ENCODE data around the gene BCL7B. TPM values are rescaled to one million over a fixed set of nuclear protein-coding genes. Genes with fewer than 3 reads are reported as not detected.
"Not testable (repeated sequence)": the region's sequence is repeated elsewhere in the genome, so short reads cannot be mapped to it uniquely, and the experiment has no call there.

Gene BCL7B
- total RNA-seq, 2 donors from 2014 or later, result 64.7 to 71.6 TPM

DNA sequence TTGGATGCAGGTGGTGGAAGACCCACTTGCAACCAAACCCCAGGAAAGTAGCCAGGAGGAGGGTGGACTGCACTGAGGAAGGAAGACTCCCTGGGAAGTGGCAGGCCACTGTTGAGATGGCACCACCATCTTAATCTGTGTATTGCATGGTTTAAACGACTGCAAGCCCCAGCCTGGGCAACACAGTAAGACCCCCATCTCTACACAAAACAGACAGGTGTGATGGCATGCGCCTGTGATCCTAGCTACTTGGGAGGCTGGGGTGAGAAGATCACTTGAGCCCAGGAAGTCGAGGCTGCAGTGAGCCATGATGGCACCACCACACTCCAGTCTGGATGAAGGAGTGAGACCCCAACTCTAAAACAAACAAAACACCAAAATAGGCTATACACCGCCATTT, 9.7 kb upstream of the BCL7B start:
- Mint-ChIP-seq H3K4me1 (ENCODE audit: low read depth) (peaks cover 37% of the 10 kb centered on the region), H3K9me3 (no peaks in the 10 kb centered on the region), H3K27me3 (ENCODE audit: low read depth) (no peaks in the 10 kb centered on the region), H3K27ac (no peak overlapping the region), H3K36me3 (ENCODE audit: insufficient read depth in 2 of 2) (peaks cover 5 to 16% of the 10 kb centered on the region in 2 donors), H3K4me3 (no peak overlapping the region)
- no peak for DNase-seq
- ATAC-seq (replicated peaks in 1 of 2), result no peak

DNA sequence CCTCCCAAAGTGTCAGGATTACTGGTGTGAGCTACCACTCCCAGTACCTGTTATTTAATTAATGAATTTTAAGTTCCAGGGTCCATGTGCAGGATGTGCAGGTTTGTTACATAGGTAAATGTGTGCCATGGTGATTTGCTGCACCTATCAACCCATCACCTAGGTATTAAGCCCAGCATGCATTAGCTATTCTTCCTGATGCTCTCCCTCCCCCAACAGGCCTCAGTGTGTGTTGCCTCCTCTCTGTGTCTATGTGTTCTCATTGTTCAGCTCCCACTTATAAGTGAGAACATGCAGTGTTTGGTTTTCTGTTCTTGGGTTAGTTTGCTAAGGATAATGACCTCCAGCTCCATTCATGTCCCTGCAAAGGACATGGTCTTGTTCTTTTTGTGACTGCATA, 8.9 kb upstream of the BCL7B start:
- H3K36me3 Mint-ChIP-seq (ENCODE audit: insufficient read depth in 2 of 2), result peaks cover 5 to 16% of the 10 kb centered on the region in 2 donors
- not testable (repeated sequence) for H3K9me3 Mint-ChIP-seq; H3K27me3 Mint-ChIP-seq (ENCODE audit: low read depth); H3K27ac Mint-ChIP-seq; ATAC-seq (replicated peaks in 1 of 2); DNase-seq
- peak overlapping the region; percentile 50 to 70 for H3K4me3 Mint-ChIP-seq
- H3K4me1 Mint-ChIP-seq (ENCODE audit: low read depth), result peaks cover 37% of the 10 kb centered on the region

DNA sequence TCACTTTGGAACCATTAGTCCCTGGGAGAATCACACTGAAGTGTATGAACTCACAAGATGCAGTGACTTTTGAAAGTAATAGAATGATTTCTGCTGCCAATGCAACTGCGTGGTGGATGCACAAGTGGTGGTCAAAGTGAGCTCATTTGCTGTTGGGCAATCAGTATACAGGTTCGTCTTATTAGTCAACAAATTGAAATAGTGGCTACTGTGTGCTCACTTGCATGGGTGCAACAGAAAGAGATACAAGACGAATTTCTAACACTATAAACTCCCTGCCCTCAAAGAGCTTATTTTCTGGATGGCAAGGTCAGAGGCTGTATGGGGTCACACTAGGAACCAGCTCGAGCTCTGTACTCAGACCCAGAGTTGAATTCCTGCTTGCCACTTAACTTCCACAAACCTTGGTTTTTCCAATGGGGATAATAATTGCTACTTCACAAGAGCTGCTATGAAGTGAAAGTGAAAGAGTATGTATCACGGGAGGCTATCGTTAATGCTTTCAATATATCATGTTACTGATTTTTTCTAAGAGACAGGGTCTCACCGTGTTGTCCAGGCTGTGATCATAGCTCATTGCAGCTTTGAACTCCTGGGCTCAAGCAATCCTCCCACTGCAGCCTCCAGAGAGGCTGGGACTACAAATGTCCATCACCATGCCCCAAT, 8.3 kb upstream of the BCL7B start:
- H3K4me1 Mint-ChIP-seq (ENCODE audit: low read depth), result peaks cover 37% of the 10 kb centered on the region
- H3K4me3 Mint-ChIP-seq, result peak overlapping the region; percentile 50 to 70
- H3K9me3 Mint-ChIP-seq, result no peaks in the 10 kb centered on the region
- peak in 1 of 2 donors; percentile 31 for ATAC-seq (replicated peaks in 1 of 2)
- no peaks in the 10 kb centered on the region for H3K27me3 Mint-ChIP-seq (ENCODE audit: low read depth)
- no peak for DNase-seq
- H3K27ac Mint-ChIP-seq, result no peak overlapping the region
- H3K36me3 Mint-ChIP-seq (ENCODE audit: insufficient read depth in 2 of 2), result peaks cover 5 to 12% of the 10 kb centered on the region in 2 donors

DNA sequence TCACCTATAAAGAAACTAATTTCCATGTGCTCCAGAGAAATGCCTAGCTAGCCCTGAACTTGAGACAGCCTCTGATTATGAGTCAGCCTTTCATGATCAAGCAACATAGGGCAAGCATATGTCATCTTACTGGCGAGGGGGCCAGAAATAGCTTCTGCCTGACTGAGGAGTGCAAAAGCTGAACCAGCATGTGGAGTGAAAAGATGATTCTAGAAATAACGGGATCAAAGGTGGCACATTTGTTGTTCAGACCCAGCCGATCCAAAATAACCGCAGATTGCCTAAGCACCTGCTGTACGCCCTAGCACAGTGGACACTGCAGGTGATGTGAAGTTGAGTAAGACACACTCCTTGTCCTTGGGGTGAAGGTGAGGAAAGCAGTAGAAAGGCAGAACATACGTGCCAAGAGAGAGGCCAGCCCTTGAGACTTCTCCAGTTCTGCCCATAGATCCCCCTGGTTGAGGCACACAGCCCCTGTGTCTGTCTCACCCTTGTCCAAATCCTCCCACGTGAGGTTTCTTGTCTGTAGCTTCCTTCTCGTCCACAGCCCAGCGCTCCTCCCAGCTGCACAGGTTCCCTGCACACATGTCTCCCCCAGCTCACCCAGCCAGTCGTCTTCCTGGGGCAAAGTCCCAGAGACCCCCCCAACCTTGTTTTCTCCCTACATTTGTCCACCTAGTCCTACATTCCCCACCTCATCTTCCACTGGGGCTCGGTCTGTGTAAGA, 2.8 kb upstream of the BCL7B start:
- H3K4me1 Mint-ChIP-seq (ENCODE audit: low read depth), result peaks cover 39% of the 10 kb centered on the region
- no peaks in the 10 kb centered on the region for H3K27me3 Mint-ChIP-seq (ENCODE audit: low read depth)
- H3K9me3 Mint-ChIP-seq, result no peaks in the 10 kb centered on the region
- no peak overlapping the region for H3K27ac Mint-ChIP-seq
- peaks cover 2 to 3% of the 10 kb centered on the region in 2 donors for H3K36me3 Mint-ChIP-seq (ENCODE audit: insufficient read depth in 2 of 2)
- peak overlapping the region in 1 of 2 donors; percentile 5 for H3K4me3 Mint-ChIP-seq
- ATAC-seq (replicated peaks in 1 of 2) (peak in 1 of 2 donors; percentile 23), DNase-seq (peak; percentile 25 to 29)

DNA sequence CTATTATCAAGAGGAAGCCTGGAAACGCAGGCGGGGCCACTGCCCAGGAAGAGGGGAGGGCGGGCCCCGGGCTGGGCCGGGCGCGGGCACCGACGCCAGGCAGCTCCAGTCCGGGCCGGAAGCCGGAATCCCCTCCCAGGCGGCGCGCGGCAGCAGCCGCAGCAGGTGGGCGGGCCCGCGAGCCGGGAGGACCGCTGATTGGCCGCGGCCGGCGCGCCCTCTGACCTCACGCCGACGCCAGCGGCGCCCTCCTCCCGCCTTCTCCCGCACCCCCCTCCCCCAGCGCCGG, 438 bp downstream of the BCL7B start:
- Mint-ChIP-seq H3K4me3 (peak overlapping the region; percentile 92 to 95), H3K9me3 (no peaks in the 10 kb centered on the region), H3K27me3 (ENCODE audit: low read depth) (no peaks in the 10 kb centered on the region), H3K4me1 (ENCODE audit: low read depth) (peaks cover 45% of the 10 kb centered on the region), H3K36me3 (ENCODE audit: insufficient read depth in 2 of 2) (peaks cover 4 to 7% of the 10 kb centered on the region in 2 donors), H3K27ac (peak overlapping the region; percentile 91)
- DNase-seq (peak; percentile 94 to 96), ATAC-seq (replicated peaks in 1 of 2) (peak; percentile 93)

DNA sequence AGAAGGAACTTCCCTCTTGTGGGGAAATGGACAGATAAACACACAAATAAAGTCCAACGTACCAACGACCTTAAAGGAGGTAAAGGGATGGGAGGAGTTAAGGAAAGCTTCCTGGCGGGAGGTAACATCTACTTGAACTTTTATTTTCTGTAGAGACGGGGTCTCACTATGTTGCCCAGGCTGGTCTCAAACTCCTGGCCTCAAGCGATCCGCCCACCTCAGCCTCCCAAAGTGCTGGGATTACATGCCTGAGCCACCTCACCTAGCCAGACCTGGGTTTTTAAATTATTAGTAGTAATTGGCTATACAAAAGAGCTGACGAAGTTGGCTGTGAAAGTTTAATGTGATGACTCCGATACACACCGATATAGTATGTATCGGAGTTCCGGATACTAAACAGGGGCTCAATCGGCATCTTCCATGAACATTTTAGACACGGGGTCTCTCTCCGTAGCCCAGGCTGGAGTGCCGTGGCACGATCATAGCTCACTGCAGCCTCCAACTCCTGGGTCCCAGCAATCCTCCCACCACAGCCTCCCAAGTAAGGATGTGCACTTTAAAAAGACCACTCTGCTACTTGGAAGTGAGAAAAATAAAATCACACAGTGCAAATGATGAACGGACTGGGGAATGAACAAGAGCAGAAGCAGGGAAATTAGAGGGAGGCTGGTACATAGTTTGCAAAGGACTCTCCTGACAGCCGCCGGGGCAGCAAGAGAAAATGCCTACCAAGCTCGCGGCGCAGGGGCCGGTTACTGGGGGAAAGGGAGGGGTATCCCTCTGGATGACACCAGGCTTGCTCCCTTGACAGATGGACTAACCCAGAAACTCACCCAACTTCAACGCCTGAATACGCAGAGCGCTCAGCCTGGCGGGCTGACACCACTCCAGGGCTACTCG, 1.0 kb downstream of the BCL7B start:
- H3K27me3 Mint-ChIP-seq (ENCODE audit: low read depth), result no peaks in the 10 kb centered on the region
- H3K36me3 Mint-ChIP-seq (ENCODE audit: insufficient read depth in 2 of 2), result peaks cover 5 to 8% of the 10 kb centered on the region in 2 donors
- ATAC-seq (replicated peaks in 1 of 2) (no peak), DNase-seq (no peak)
- H3K27ac Mint-ChIP-seq, result peak overlapping the region; percentile 92
- peaks cover 45% of the 10 kb centered on the region for H3K4me1 Mint-ChIP-seq (ENCODE audit: low read depth)
- H3K4me3 Mint-ChIP-seq, result peak overlapping the region; percentile 92 to 95
- no peaks in the 10 kb centered on the region for H3K9me3 Mint-ChIP-seq

DNA sequence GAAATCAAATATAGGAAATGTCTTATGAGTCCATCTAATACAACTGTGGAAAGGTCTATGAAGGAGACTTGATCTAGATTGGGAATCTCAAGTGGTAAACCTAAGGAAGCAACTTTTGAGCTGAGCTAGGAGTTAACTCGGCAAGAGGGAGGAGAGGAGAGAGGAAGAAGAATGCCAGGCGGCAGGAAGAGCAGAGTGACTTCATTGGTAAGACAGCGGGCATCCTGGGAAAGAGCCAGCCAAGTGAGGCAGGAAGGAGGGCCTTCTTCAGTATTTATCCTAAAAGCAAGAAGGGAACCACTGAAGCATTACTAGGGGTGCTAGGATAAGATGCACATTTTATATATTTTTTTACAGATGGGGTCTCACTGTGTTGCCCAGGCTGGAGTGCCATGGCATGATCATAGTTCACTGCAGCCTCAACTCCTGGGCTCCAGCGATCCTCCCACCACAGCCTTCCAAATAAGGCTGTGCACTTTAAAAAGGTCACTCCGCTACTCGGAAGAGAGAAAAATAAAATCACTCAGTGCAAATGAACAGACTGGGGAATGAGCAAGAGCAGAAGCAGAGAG, 2.0 kb downstream of the BCL7B start:
- H3K4me3 Mint-ChIP-seq, result peak overlapping the region; percentile 92 to 95
- no peaks in the 10 kb centered on the region for H3K27me3 Mint-ChIP-seq (ENCODE audit: low read depth)
- DNase-seq (no peak), ATAC-seq (replicated peaks in 1 of 2) (no peak)
- H3K36me3 Mint-ChIP-seq (ENCODE audit: insufficient read depth in 2 of 2), result peaks cover 5 to 8% of the 10 kb centered on the region in 2 donors
- H3K9me3 Mint-ChIP-seq, result no peaks in the 10 kb centered on the region
- H3K27ac Mint-ChIP-seq, result peak overlapping the region; percentile 92
- peaks cover 44% of the 10 kb centered on the region for H3K4me1 Mint-ChIP-seq (ENCODE audit: low read depth)

DNA sequence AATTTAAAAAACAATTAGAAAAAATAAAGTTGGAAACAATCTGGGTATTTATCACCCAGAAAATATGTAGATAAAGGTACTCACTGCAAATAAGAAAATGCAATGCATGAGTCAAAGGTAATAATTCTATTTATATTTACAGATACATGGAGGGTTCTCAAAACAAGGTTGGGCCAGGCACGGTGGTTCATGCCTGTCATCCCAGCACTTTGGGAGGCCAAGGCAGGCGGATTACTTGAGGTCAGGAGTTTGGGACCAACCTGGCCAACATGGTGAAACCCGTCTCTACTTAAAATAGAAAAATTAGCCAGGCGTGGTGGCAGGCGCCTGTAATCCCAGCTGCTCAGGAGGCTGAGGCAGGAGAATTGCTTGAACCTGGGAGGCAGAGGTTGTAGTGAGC, 7.4 kb downstream of the BCL7B start:
- DNase-seq; H3K4me3 Mint-ChIP-seq; H3K27me3 Mint-ChIP-seq (ENCODE audit: low read depth); H3K27ac Mint-ChIP-seq; ATAC-seq (replicated peaks in 1 of 2); H3K9me3 Mint-ChIP-seq: not testable (repeated sequence)
- H3K36me3 Mint-ChIP-seq (ENCODE audit: insufficient read depth in 2 of 2), result peaks cover 10 to 16% of the 10 kb centered on the region in 2 donors
- H3K4me1 Mint-ChIP-seq (ENCODE audit: low read depth), result peaks cover 42% of the 10 kb centered on the region

DNA sequence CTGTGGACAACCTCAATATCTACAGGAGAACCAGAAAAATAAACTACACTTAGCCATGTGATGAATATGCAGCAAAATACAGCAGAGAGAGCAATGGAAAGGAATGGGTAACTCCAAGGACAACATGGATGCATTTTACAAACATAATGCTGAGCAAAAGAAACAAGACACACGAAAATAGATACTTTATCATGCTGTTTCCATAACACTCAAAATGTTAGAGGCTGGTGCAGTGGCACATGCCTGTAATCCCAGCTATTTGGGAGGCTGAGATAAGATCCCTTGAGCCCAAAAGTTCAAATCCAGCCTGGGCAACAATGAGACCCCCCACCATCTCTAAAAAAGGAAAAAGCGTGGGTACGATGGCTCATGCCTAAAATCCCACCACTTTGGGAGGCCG, 8.3 kb downstream of the BCL7B start:
- Mint-ChIP-seq H3K4me3 (no peak overlapping the region), H3K36me3 (ENCODE audit: insufficient read depth in 2 of 2) (peaks cover 9 to 15% of the 10 kb centered on the region in 2 donors), H3K27me3 (ENCODE audit: low read depth) (no peaks in the 10 kb centered on the region), H3K27ac (peak overlapping the region; percentile 87), H3K9me3 (no peaks in the 10 kb centered on the region), H3K4me1 (ENCODE audit: low read depth) (peaks cover 33% of the 10 kb centered on the region)
- DNase-seq, result no peak
- no peak for ATAC-seq (replicated peaks in 1 of 2)

DNA sequence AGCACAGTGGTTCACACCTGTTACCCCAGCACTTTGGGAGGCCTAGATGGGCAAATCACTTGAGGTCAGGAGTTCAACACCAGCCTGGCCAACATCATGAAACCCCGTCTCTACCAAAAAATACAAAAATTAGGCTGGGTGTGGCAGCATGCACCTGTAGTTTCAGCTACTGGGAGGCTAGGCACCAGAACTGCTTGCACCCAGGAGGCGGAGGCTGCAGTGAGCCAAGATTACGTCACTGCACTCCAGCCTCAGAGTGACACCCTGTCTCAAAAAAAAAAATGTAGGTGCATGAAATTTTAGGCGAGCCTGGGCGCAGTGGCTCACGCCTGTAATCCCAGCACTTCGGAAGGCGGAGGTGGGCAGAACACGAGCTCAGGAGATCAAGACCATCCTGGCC, 9.6 kb downstream of the BCL7B start:
- Mint-ChIP-seq H3K4me3 (no peak overlapping the region), H3K36me3 (ENCODE audit: insufficient read depth in 2 of 2) (peaks cover 9 to 15% of the 10 kb centered on the region in 2 donors), H3K4me1 (ENCODE audit: low read depth) (peaks cover 32% of the 10 kb centered on the region), H3K27ac (peak overlapping the region; percentile 38), H3K9me3 (no peaks in the 10 kb centered on the region), H3K27me3 (ENCODE audit: low read depth) (no peaks in the 10 kb centered on the region)
- no peak for ATAC-seq (replicated peaks in 1 of 2)
- no peak for DNase-seq

DNA sequence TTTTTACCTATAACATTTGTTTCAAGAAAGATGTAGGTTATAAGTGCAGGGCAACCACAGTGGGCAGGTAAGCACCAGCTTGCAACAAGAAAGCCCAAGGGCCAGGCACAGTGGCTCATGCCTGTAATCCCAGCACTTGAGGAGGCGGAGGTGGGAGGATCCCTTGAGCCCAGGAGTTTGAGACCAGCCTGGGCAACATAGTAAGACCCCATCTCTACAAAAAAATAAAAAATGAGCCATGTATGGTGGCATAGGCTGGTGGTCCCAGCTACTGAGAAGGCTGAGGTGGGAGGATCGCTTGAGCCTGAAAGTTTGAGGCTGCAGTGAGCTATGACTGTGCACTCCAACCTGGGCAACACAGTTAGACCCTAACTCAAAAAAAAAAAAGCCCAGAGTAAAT, 12.8 kb downstream of the BCL7B start:
- Mint-ChIP-seq H3K4me3 (no peak overlapping the region), H3K4me1 (ENCODE audit: low read depth) (peaks cover 30% of the 10 kb centered on the region), H3K36me3 (ENCODE audit: insufficient read depth in 2 of 2) (peaks cover 8 to 16% of the 10 kb centered on the region in 2 donors), H3K27me3 (ENCODE audit: low read depth) (no peaks in the 10 kb centered on the region), H3K9me3 (no peaks in the 10 kb centered on the region), H3K27ac (no peak overlapping the region)
- DNase-seq, result no peak
- no peak for ATAC-seq (replicated peaks in 1 of 2)

DNA sequence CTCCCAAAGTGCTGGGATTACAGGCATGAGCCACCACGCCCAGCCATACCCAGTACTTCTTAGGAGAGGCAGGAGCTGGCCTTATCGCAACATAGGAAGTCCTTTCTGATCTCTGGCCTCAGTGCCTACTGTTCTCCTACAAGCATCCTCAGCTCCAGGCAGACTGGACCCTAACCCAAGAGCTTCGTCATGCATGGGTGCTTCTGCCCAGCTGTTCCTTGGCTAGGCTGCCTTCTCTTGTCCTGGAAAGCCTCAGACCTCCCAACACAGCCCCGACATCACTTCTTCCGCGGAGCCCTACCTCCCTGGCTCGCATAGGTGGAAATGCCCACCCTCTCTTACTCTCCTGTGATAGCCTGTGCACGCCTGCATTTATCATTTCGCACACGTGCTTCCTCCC, 15.8 kb downstream of the BCL7B start:
- Mint-ChIP-seq H3K9me3 (no peaks in the 10 kb centered on the region), H3K4me1 (ENCODE audit: low read depth) (peaks cover 10% of the 10 kb centered on the region), H3K27ac (no peak overlapping the region), H3K27me3 (ENCODE audit: low read depth) (no peaks in the 10 kb centered on the region), H3K36me3 (ENCODE audit: insufficient read depth in 2 of 2) (peaks cover 8 to 19% of the 10 kb centered on the region in 2 donors), H3K4me3 (no peak overlapping the region)
- ATAC-seq (replicated peaks in 1 of 2) (no peak), DNase-seq (no peak)

DNA sequence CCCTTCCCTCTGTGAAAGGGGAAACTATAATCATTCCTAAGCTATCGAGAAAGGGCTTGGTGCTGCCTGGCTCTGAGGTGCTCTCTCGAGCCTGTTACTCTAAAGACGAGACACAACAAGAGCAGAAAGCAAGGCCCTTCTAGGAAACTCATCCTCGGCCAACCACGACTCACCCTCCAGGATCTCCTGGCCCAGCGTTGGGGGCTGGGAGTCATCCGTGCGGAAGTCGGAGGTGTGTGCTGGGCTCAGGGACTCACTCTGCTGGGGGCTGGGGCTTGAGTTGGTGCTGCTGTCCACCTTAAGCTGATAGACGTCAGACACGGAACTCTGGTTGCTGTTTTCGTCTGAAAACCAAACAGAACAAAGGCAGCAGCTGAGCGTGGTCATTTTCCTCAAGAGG, 17.8 kb downstream of the BCL7B start:
- H3K27me3 Mint-ChIP-seq (ENCODE audit: low read depth), result no peaks in the 10 kb centered on the region
- H3K36me3 Mint-ChIP-seq (ENCODE audit: insufficient read depth in 2 of 2), result peaks cover 6 to 17% of the 10 kb centered on the region in 2 donors
- H3K4me1 Mint-ChIP-seq (ENCODE audit: low read depth), result peaks cover 4% of the 10 kb centered on the region
- ATAC-seq (replicated peaks in 1 of 2) (no peak), DNase-seq (no peak)
- no peak overlapping the region for H3K27ac Mint-ChIP-seq
- H3K4me3 Mint-ChIP-seq, result no peak overlapping the region
- no peaks in the 10 kb centered on the region for H3K9me3 Mint-ChIP-seq

Data from activated T-cell treated with anti-CD3 and anti-CD28 coated beads, Interleukin-2, amount 50 U/mL, for 72 hours (primary cell).